Activated naive CD8-positive, alpha-beta T cell treated with anti-CD3 and anti-CD28 coated beads, Interleukin-2, amount 10 ng/mL, durations not matched to agents 7 days and 5 days (primary cell): ENCODE results near the gene TSNAX. TPM values are rescaled to one million over a fixed set of nuclear protein-coding genes. Genes with fewer than 3 reads are reported as not detected.
A peak's percentile ranks its signal among the peaks of the same experiment; 100 is the strongest.

Experiments used
- ATAC-seq: fragments of 150-1000 bp; cut with Tn5 transposase; one replicate; pipeline ENCODE4 v1.10.0; 2021; ENCODE audit warnings: low read depth, moderate library complexity
- POLR2A ChIA-PET: fragments of 350-600 bp; sonication (Branson Sonifier 250); formaldehyde crosslinking; loops from one replicate; lab custom pipeline; 2021; ENCODE audit warnings: antibody characterized with exemption; lab: Charles Lee
- DNase-seq: peaks from one replicate; pipeline ENCODE4 v3.0.0; 2021
- H3K27ac Mint-ChIP-seq: one replicate; pipeline ENCODE4 v1.8.0; 2022; ENCODE audit warnings: mild to moderate bottlenecking, mixed read lengths
- H3K27me3 Mint-ChIP-seq: one replicate; pipeline ENCODE4 v1.8.0; 2022; ENCODE audit warnings: mild to moderate bottlenecking, moderate library complexity, mixed read lengths
- H3K36me3 Mint-ChIP-seq: one replicate; pipeline ENCODE4 v1.8.0; 2021; ENCODE audit warnings: mild to moderate bottlenecking, mixed read lengths
- H3K4me1 Mint-ChIP-seq: one replicate; pipeline ENCODE4 v1.8.0; 2021; ENCODE audit warnings: mixed read lengths
- H3K4me3 Mint-ChIP-seq: one replicate; pipeline ENCODE4 v1.8.0; 2022; ENCODE audit warnings: mild to moderate bottlenecking, moderate library complexity, mixed read lengths
- H3K9me3 Mint-ChIP-seq: one replicate; pipeline ENCODE4 v1.8.0; 2021; ENCODE audit warnings: mixed read lengths
- total RNA-seq, 2 experiments: library from RNA; stranded (reverse); gene quantifications; one replicate each; pipeline ENCODE4 v1.2.3, GENCODE V29; 2021

The TSNAX gene, protein sequence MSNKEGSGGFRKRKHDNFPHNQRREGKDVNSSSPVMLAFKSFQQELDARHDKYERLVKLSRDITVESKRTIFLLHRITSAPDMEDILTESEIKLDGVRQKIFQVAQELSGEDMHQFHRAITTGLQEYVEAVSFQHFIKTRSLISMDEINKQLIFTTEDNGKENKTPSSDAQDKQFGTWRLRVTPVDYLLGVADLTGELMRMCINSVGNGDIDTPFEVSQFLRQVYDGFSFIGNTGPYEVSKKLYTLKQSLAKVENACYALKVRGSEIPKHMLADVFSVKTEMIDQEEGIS
- total RNA-seq = 10 to 100 TPM; 37.7 to 45.7 TPM

- peak; percentile 94 for DNase-seq
- Mint-ChIP-seq H3K27ac (peak within 1 kb of the TSS; percentile 99), H3K4me3 (peak within 1 kb of the TSS; percentile 92), H3K36me3 (peaks cover 9% of the 10 kb centered on the region), H3K27me3 (no peaks in the 10 kb centered on the region), H3K4me1 (peaks cover 21% of the 10 kb centered on the region), H3K9me3 (no peaks in the 10 kb centered on the region)
- POLR2A ChIA-PET = interaction anchor here (0.6 to 1.3 kb wide), 5 partner anchors 68 to 286 kb away, joined by 3 to 9 read pairs (median 5); partner anchors contain the start of genes EGLN1, EXOC8 and SPRTN
- ATAC-seq = peak; percentile 87
Measured at GRCh38 chr1:231528172-231529029, at the start of gene TSNAX. TSS of gene TSNAX (plus strand) at chr1:231528669. CDS start at chr1:231528811, 142 bp downstream.

GRCh38 chr1:231478811-231479210, 49.7 kb upstream of the TSNAX start:
- Mint-ChIP-seq H3K4me1 (no peaks in the 10 kb centered on the region), H3K4me3 (no peak overlapping the region), H3K27ac (no peak overlapping the region), H3K9me3 (no peaks in the 10 kb centered on the region), H3K36me3 (no peaks in the 10 kb centered on the region), H3K27me3 (peaks cover 36% of the 10 kb centered on the region)
- DNase-seq (no peak), ATAC-seq (no peak)
- POLR2A ChIA-PET = no interaction called here

DNA sequence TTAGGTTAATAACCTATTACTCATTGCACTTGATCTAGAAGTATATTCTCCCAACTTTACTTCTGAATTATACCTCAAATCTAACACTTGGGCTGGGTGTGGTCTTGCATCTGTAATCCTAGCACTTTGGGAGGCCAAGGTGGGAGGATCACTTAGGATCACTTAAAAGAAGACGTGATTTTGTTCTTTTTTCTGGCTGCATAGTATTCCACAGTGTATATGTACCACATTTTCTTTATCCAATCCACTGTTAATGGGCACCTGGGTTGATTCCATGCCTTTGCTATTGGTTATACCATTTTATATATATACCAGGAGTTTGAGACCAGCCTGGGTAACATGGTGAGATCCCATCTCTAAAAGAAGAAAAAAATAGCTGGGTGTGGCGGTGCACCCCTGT, 48.5 kb upstream of the TSNAX start:
- POLR2A ChIA-PET = no interaction called here
- Mint-ChIP-seq H3K36me3 (no peaks in the 10 kb centered on the region), H3K27me3 (peaks cover 24% of the 10 kb centered on the region), H3K4me1 (no peaks in the 10 kb centered on the region), H3K27ac (no peak overlapping the region), H3K9me3 (no peaks in the 10 kb centered on the region), H3K4me3 (no peak overlapping the region)
- no peak for DNase-seq
- no peak for ATAC-seq

- no peak overlapping the region for H3K4me3 Mint-ChIP-seq
- POLR2A ChIA-PET = no interaction called here
- DNase-seq (no peak), ATAC-seq (no peak)
- no peaks in the 10 kb centered on the region for H3K9me3 Mint-ChIP-seq
- H3K4me1 Mint-ChIP-seq = no peaks in the 10 kb centered on the region
- no peak overlapping the region for H3K27ac Mint-ChIP-seq
- H3K27me3 Mint-ChIP-seq = peaks cover 18% of the 10 kb centered on the region
- no peaks in the 10 kb centered on the region for H3K36me3 Mint-ChIP-seq
Measured at GRCh38 chr1:231481289-231481688, 47.2 kb upstream of the TSNAX start.

DNA sequence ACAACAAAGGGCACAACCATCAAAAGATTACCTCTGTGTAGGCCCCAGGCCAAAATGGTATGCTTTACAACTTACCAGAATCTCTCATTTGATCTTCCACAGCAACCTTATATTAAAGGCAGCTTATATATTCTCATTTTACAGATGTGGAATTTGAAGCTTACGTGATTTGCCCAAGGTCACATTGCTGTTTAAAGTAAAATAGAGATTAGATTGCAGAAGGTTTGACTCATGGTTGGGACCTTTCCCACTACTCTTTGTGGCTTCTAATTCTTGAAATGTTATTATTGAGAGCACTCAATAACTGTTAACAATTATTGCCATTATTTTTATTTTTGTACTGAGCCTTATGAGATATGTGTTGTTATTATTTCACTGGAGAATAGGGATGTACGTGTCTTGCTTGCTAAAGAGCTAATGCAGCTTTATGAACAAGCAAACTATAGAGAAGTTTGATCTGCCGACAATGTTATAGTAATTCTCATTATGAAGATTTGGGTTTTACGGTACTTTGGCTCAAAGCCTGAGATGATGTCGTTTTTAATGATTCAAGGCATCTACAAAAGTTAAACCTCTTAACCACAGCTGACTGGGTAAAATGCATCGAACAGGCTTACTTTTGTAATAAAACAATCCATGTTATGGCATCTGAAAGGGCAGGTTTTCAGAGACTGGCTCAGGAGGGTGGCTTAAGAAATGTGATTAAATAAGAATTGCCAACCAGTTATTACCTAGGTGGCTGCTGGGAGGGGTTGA, 43.3 kb upstream of the TSNAX start:
- Mint-ChIP-seq H3K36me3 (no peaks in the 10 kb centered on the region), H3K27me3 (peaks cover 17% of the 10 kb centered on the region), H3K4me1 (no peaks in the 10 kb centered on the region), H3K4me3 (no peak overlapping the region), H3K9me3 (no peaks in the 10 kb centered on the region), H3K27ac (no peak overlapping the region)
- DNase-seq (no peak), ATAC-seq (no peak)
- POLR2A ChIA-PET = no interaction called here

GRCh38 chr1:231487019-231487418, 41.5 kb upstream of the TSNAX start:
- peaks cover 14% of the 10 kb centered on the region for H3K27me3 Mint-ChIP-seq
- POLR2A ChIA-PET = interaction anchor here (0.6 kb wide), 1 partner anchor 38 kb away, joined by 3 read pairs; no protein-coding TSS in a partner anchor
- no peaks in the 10 kb centered on the region for H3K4me1 Mint-ChIP-seq
- H3K9me3 Mint-ChIP-seq = no peaks in the 10 kb centered on the region
- no peak overlapping the region for H3K27ac Mint-ChIP-seq
- DNase-seq = no peak
- no peaks in the 10 kb centered on the region for H3K36me3 Mint-ChIP-seq
- ATAC-seq = no peak
- H3K4me3 Mint-ChIP-seq = no peak overlapping the region

GRCh38 chr1:231487910-231488309, 40.6 kb upstream of the TSNAX start:
- no peak for ATAC-seq

GRCh38 chr1:231493421-231494185, 34.9 kb upstream of the TSNAX start:
- peaks cover 2% of the 10 kb centered on the region for H3K4me1 Mint-ChIP-seq
- H3K27ac Mint-ChIP-seq = no peak overlapping the region
- peaks cover 4% of the 10 kb centered on the region for H3K9me3 Mint-ChIP-seq
- DNase-seq (no peak), ATAC-seq (no peak)
- POLR2A ChIA-PET = no interaction called here
- peaks cover 5% of the 10 kb centered on the region for H3K27me3 Mint-ChIP-seq
- H3K4me3 Mint-ChIP-seq = no peak overlapping the region
- H3K36me3 Mint-ChIP-seq = no peaks in the 10 kb centered on the region

More at GRCh38 chr1:231487910-231488309, 40.6 kb upstream of the TSNAX start:
- Mint-ChIP-seq H3K4me1 (no peaks in the 10 kb centered on the region), H3K27me3 (peaks cover 14% of the 10 kb centered on the region), H3K36me3 (no peaks in the 10 kb centered on the region), H3K4me3 (no peak overlapping the region), H3K9me3 (no peaks in the 10 kb centered on the region), H3K27ac (no peak overlapping the region)
- POLR2A ChIA-PET = no interaction called here
- no peak for DNase-seq

GRCh38 chr1:231494439-231495110, 33.9 kb upstream of the TSNAX start:
- POLR2A ChIA-PET = no interaction called here
- H3K9me3 Mint-ChIP-seq = peaks cover 4% of the 10 kb centered on the region
- ATAC-seq (no peak), DNase-seq (no peak)
- no peak overlapping the region for H3K27ac Mint-ChIP-seq
- H3K36me3 Mint-ChIP-seq = no peaks in the 10 kb centered on the region
- H3K27me3 Mint-ChIP-seq = peaks cover 2% of the 10 kb centered on the region
- peaks cover 2% of the 10 kb centered on the region for H3K4me1 Mint-ChIP-seq
- no peak overlapping the region for H3K4me3 Mint-ChIP-seq

DNA sequence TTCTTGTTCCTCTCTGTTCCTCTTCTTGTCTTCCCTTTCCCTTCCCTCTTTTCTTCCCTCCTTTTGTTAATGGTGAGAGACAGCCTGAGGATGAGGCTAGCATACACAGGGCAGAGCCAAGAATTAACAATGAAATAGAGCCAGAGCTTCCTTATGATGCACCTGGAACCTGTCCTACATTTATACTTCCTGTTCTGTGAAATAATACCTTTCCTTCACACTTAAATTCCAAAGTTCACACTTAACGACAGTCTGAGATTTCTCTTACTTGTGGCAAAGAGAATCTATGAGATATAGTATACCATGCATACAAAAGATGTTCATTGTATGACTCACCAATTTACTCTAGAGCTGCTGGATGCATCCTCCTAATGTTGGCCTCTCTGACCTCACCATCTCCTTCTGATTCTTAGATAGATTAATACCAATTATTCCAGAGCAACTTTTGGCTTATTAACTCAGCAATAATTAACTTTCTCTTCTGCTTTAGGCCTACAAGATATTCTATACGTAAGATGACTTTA, 30.8 kb upstream of the TSNAX start:
- no peak overlapping the region for H3K4me3 Mint-ChIP-seq
- DNase-seq (no peak), ATAC-seq (no peak)
- peaks cover 2% of the 10 kb centered on the region for H3K4me1 Mint-ChIP-seq
- peaks cover 10% of the 10 kb centered on the region for H3K9me3 Mint-ChIP-seq
- peaks cover 4% of the 10 kb centered on the region for H3K27me3 Mint-ChIP-seq
- no peaks in the 10 kb centered on the region for H3K36me3 Mint-ChIP-seq
- no peak overlapping the region for H3K27ac Mint-ChIP-seq
- POLR2A ChIA-PET = no interaction called here

GRCh38 chr1:231499148-231499763, 29.2 kb upstream of the TSNAX start:
- H3K4me1 Mint-ChIP-seq = no peaks in the 10 kb centered on the region
- no peak overlapping the region for H3K4me3 Mint-ChIP-seq
- POLR2A ChIA-PET = no interaction called here
- H3K9me3 Mint-ChIP-seq = peaks cover 15% of the 10 kb centered on the region
- ATAC-seq (no peak), DNase-seq (no peak)
- H3K27ac Mint-ChIP-seq = no peak overlapping the region
- no peaks in the 10 kb centered on the region for H3K36me3 Mint-ChIP-seq
- H3K27me3 Mint-ChIP-seq = peaks cover 8% of the 10 kb centered on the region

GRCh38 chr1:231500666-231501065, 27.8 kb upstream of the TSNAX start:
- no peaks in the 10 kb centered on the region for H3K4me1 Mint-ChIP-seq
- H3K36me3 Mint-ChIP-seq = no peaks in the 10 kb centered on the region
- peaks cover 18% of the 10 kb centered on the region for H3K9me3 Mint-ChIP-seq
- H3K27me3 Mint-ChIP-seq = peaks cover 12% of the 10 kb centered on the region
- no peak overlapping the region for H3K4me3 Mint-ChIP-seq
- no peak for DNase-seq
- POLR2A ChIA-PET = no interaction called here
- no peak overlapping the region for H3K27ac Mint-ChIP-seq
- ATAC-seq = no peak
